Peyer's patch (tissue), 4 donors: ENCODE data around the gene PDCD4. TPM values are rescaled to one million over a fixed set of nuclear protein-coding genes. Genes with fewer than 3 reads are reported as not detected.
"Not testable (repeated sequence)": the region's sequence is repeated elsewhere in the genome, so short reads cannot be mapped to it uniquely, and the experiment has no call there.

Experiments used
- DNase-seq, 3 donors: peaks; one replicate each; pipeline ENCODE4 v3.0.0-alpha.2; 2017 to 2019
- H3K27ac ChIP-seq, 4 donors: fragments of 200-600 bp; sonication (generic); one replicate each; pipeline ENCODE4 v1.5.1; 2016 to 2019
- H3K27me3 ChIP-seq, 2 donors: fragments of 200-600 bp; sonication (generic); one replicate each; pipeline ENCODE4 v1.5.1; 2019
- H3K36me3 ChIP-seq, 3 donors: fragments of 200-600 bp; sonication (generic); one replicate each; pipeline ENCODE4 v1.5.1; 2016 to 2019
- H3K4me1 ChIP-seq, 4 donors: fragments of 200-600 bp; sonication (generic); one replicate each; pipeline ENCODE4 v1.5.1; 2016 to 2019
- H3K4me3 ChIP-seq, 4 donors: fragments of 200-600 bp; sonication (generic); 1 replicate in 3 of 4; 2 replicates in 1 of 4; pipeline ENCODE4 v1.5.1; 2016 to 2019; ENCODE audit warnings: mild to moderate bottlenecking in 1 of 4
- H3K9me3 ChIP-seq, 4 donors: fragments of 200-600 bp; sonication (generic); one replicate each; pipeline ENCODE4 v1.5.1; 2016 to 2019; ENCODE audit warnings: mild to moderate bottlenecking in 1 of 4
- CTCF ChIP-seq, 6 experiments: fragments of 450-650 bp in 4 of 6; fragments of 200-600 bp in 2 of 6; sonication (generic) in 1 of 6; IDR thresholded peaks; one replicate each; pipeline ENCODE4 v1.5.1; 2017 to 2019; ENCODE audit warnings: antibody characterized with exemption in 6 of 6, mild to moderate bottlenecking in 3 of 6, moderate library complexity in 1 of 6
- POLR2A ChIP-seq, 2 donors: fragments of 450-650 bp; IDR thresholded peaks; one replicate each; pipeline ENCODE4 v1.5.1; 2017; ENCODE audit warnings: antibody characterized with exemption in 2 of 2, mild to moderate bottlenecking in 2 of 2, moderate library complexity in 2 of 2
- total RNA-seq, 4 donors: library from RNA; depleted of rRNA; stranded (reverse); fragments of >200 nt; gene quantifications; one replicate each; pipeline ENCODE4 v1.1.0, GENCODE V29; 2016

PDCD4 gene
- total RNA-seq, 4 donors from 2014 or later: 301 to 538 (median 330) TPM

- Histone ChIP-seq H3K4me3 (no peak overlapping the region), H3K27me3 (no peaks in the 10 kb centered on the region), H3K9me3 (no peaks in the 10 kb centered on the region), H3K27ac (peak overlapping the region; percentile 85 to 98 (median 92)), H3K36me3 (no peaks in the 10 kb centered on the region), H3K4me1 (peaks cover under 1 to 80% (median 58%) of the 10 kb centered on the region in 4 donors)
- DNase-seq: no peak
- no peak for TF ChIP-seq CTCF (IDR thresholded peaks at IDR 0.05)
- TF ChIP-seq POLR2A (IDR thresholded peaks at IDR 0.05): no peak
These were observed 5.8 kb upstream of the PDCD4 start for GRCh38 chr10:110865809-110866482.

GRCh38 chr10:110867011-110867806, 4.5 kb upstream of the PDCD4 start:
- H3K36me3 ChIP-seq, H3K4me3 ChIP-seq, H3K27me3 ChIP-seq, H3K9me3 ChIP-seq: not testable (repeated sequence)
- DNase-seq: peak in 1 of 3 donors; percentile 48
- Histone ChIP-seq H3K4me1 (peaks cover 0 to 69% (median 54%) of the 10 kb centered on the region in 4 donors), H3K27ac (peak overlapping the region; percentile 79 to 98 (median 90))

GRCh38 chr10:110867807-110868465, 3.8 kb upstream of the PDCD4 start:
- Histone ChIP-seq H3K27ac (peak overlapping the region; percentile 79 to 98 (median 90)), H3K27me3 (no peaks in the 10 kb centered on the region), H3K4me3 (no peak overlapping the region), H3K4me1 (peaks cover 0 to 63% (median 50%) of the 10 kb centered on the region in 4 donors), H3K36me3 (no peaks in the 10 kb centered on the region), H3K9me3 (no peaks in the 10 kb centered on the region)
- TF ChIP-seq CTCF (IDR thresholded peaks at IDR 0.05) (no peak), POLR2A (IDR thresholded peaks at IDR 0.05) (no peak)
- no peak for DNase-seq

- Histone ChIP-seq H3K27ac (peak overlapping the region; percentile 79 to 98 (median 90)), H3K4me1 (peaks cover 0 to 57% (median 45%) of the 10 kb centered on the region in 4 donors), H3K36me3 (no peaks in the 10 kb centered on the region), H3K9me3 (no peaks in the 10 kb centered on the region), H3K4me3 (no peak overlapping the region), H3K27me3 (no peaks in the 10 kb centered on the region)
- DNase-seq: peak in 2 of 3 donors; percentile 81 to 85
- TF ChIP-seq CTCF (IDR thresholded peaks at IDR 0.05) (no peak), POLR2A (IDR thresholded peaks at IDR 0.05) (no peak)
These were observed 2.7 kb upstream of the PDCD4 start for GRCh38 chr10:110868981-110869380.

- H3K27ac ChIP-seq: peak overlapping the region; percentile 96 to 99 (median 98)
- no peak for TF ChIP-seq POLR2A (IDR thresholded peaks at IDR 0.05)
- TF ChIP-seq CTCF (IDR thresholded peaks at IDR 0.05): no peak
- no peak for DNase-seq
- H3K9me3 ChIP-seq: no peaks in the 10 kb centered on the region
- no peaks in the 10 kb centered on the region for H3K27me3 ChIP-seq
- peaks cover 0 to 43% (median 35%) of the 10 kb centered on the region in 4 donors for H3K4me1 ChIP-seq
- peaks cover 0 to 3% (median 0%) of the 10 kb centered on the region in 3 donors for H3K36me3 ChIP-seq
- H3K4me3 ChIP-seq: peak overlapping the region; percentile 74 to 98 (median 82)
These were observed 868 bp upstream of the PDCD4 start for GRCh38 chr10:110870823-110871297.
